GM21717 (cell line): ENCODE results near the gene MRPL52.

Experiments used
- ATAC-seq: cut with Tn5 transposase; IDR thresholded peaks from one replicate; pipeline ENCODE4 v1.9.1; 2021; ENCODE audit warnings: mild to moderate bottlenecking, moderate library complexity; ENCODE audit not compliant: unreplicated experiment

Gene MRPL52

DNA sequence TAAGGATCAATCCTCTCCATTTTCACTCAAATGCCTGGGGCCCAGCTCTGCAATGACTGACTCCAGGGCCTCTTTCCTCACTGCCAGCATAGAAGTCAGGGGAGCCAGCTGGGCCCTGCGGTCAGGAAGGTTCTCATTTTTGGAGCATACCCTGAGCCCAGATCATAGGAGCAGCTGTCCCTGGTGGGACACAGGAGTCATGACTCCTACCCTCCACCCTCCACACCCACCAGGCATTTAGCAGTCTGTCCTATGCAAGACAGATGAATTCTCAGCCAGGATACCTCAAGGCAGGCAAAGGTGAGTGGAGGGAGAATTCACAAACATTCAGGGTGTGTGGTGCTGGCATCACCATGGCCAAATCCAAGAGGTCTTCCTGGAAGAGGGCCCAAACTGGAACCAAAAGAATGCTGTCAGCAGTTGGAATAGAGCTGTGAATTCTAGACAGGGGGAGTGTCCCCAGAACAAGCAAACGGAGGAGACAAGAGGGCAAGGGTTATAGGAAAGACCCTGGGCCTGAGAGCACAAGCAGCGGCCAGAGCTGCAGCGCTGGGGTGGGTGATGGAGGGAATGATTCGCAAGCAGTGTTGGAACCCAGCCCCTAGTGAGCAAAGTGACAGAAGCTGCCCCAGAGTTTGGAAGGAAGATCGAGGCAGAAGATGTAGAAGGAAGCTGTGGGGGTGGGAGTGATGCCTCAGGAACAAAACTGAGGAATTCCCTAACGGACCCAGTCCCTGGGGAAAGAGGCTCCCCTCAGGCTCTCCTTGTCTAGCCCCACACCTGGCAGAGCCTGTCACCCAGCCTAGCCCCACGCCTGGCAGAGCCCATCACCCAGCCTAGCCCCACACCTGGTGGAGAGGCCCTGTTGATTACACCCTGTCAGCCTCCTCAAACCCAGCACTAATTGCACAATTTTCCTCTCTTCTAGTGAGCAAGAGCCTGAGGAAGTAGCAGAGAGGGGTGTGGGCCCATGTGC, 48.9 kb downstream of the MRPL52 start:
- ATAC-seq: no peak

- ATAC-seq: no peak
Observed at GRCh38 chr14:22882064-22882463, 52.4 kb downstream of the MRPL52 start.

DNA sequence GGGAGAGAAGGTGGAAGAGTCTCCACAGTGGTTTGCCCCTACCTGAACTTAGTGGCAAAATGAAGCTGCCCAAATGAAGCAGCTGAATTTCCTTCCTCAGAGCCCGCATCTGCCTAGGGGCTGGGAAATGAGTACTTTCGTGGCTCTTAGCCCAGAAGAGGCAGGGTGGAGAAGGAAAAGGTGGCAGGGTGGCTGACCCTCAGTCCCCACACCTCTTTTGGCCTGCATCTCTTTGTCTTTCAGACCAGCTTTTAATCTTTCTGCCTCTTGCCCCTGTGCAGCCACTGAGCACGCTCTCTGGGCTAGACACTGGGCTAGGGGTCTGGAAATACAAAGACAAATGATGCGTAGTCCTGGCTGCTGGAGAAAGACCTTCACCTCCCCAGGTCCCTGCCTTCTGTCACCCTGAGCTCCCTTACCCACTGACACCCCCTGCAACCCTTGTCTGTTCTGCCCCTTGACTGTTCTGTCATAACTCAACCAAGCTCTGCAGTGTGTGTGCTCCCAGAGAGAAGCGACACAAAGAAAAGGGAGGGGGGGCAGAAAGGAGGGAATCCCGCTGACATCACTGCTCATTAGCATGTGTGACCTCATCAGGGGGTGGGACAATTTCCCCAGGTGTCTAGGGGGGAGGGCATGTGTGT, 53.0 kb downstream of the MRPL52 start:
- no peak for ATAC-seq

- no peak for ATAC-seq
Observed at GRCh38 chr14:22883173-22883976, 53.7 kb downstream of the MRPL52 start, which contains the start of gene REM2. Gene REM2 (plus strand): TSS chr14:22883222. CDS start chr14:22883288, 66 bp downstream.

DNA sequence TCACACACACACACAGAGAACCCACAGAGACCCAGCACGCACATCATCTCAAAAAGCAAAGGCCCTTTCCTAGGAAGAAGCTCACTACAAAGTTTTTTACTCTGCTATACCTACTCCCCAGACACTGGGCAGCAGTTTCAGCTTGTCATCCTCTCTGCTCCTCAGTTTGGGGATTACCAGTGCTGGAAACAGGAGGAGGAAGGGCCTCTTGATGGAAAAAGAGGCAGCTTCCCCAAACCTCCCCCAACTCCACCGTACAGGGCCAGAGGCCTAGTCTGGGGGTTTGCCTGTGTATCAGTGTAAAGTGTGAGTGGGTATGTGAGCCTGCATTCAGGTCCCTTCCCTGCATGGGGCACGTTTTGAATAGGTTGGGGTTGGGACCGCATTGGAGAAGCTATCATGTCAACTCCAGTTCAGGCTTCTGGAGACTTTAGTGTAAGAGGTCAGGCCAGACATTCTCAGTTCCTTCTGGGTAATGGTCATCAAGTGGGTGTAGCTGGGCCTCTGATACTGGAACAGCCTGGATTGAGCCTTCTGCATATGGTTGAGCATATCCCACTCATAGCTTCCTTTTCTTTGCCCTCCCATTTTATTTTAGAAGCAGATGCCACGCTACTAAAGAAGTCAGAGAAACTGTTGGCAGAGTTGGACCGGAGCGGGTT, 54.5 kb downstream of the MRPL52 start:
- ATAC-seq: no peak
